HFF-Myc (cell line): Measurements from ENCODE around the gene SLN.

ENCODE experiments used
- DNase-seq: peaks from one replicate; pipeline ENCODE4 v3.0.0-alpha.2; 2011; ENCODE audit warnings: low read depth; ENCODE audit errors: extremely low read depth
- H3K4me3 ChIP-seq: replicated peaks from 2 replicates; pipeline ENCODE4 v1.5.1; 2011; ENCODE audit warnings: low read depth, mild to moderate bottlenecking, control low read depth, low read length
- TF ChIP-seq, protein P1 (sequence below): IDR thresholded peaks from 2 replicates; pipeline ENCODE4 v1.5.1; 2012; ENCODE audit warnings: mild to moderate bottlenecking, low read depth, low read length, control low read depth; ENCODE audit errors: missing control alignments

The SLN gene

DNA sequence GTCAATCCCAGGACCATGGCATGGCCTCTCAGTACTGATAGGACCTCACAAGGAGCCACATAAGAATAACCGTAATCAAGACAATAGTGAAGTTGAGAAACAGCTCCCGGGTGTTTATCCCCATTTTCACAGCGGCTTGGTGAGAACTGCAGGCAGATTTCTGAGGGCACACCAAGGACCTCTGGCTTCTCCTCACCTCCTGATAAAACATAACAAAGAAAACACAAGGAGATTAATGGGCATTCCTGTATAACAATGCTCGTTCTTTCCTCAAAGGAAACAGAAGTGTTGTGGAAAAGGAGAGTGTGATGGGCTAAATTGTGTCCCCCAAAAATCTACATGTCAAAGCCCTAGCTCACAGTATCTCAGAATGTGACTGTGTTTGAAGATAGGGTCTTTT, 4.0 kb downstream of the SLN start:
- TF ChIP-seq, protein P1, sequence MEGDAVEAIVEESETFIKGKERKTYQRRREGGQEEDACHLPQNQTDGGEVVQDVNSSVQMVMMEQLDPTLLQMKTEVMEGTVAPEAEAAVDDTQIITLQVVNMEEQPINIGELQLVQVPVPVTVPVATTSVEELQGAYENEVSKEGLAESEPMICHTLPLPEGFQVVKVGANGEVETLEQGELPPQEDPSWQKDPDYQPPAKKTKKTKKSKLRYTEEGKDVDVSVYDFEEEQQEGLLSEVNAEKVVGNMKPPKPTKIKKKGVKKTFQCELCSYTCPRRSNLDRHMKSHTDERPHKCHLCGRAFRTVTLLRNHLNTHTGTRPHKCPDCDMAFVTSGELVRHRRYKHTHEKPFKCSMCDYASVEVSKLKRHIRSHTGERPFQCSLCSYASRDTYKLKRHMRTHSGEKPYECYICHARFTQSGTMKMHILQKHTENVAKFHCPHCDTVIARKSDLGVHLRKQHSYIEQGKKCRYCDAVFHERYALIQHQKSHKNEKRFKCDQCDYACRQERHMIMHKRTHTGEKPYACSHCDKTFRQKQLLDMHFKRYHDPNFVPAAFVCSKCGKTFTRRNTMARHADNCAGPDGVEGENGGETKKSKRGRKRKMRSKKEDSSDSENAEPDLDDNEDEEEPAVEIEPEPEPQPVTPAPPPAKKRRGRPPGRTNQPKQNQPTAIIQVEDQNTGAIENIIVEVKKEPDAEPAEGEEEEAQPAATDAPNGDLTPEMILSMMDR = no peak
- H3K4me3 ChIP-seq = no peak overlapping the region
- DNase-seq = no peak

DNA sequence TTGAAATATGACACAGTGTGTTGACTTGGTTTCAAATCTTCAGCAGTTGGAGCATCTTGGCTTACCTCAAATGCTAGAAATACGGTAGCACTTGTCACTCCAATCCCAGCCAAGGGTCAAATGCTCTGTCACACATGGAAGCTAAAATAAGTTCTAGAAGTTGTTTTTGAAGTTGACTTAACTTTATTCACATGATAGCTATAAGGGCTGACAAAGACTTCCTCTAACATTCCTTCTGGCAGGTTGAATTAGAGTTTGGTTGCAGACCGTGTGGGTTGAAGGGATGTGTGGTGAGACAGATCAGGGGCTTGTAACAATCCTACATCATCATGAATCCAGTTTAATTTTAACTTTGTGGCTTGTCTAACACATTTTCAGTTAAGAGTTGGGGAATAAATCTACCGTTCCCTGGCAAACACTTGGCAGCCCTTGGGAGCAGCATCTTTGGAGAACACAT, 4.6 kb downstream of the SLN start:
- H3K4me3 ChIP-seq = no peak overlapping the region
- TF ChIP-seq, protein P1 = no peak
- no peak for DNase-seq

DNA sequence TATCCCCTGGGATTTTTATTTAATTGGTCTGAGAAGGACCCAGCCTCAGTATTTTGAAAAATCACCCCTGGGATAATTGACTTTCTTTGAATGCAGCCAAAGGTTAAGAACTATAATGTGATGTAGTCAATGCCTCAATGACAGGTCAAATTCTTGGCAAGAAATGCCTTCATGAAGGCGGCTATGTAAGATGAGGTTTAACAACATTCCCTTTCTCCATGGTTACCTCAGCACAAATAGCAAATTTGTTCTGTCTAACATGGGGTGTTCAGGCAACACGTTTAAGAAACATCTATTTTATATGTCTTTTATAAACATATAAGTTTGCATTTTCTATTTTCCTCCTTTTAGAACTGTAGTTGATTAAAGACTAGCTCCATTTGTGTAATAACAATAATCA, 5.3 kb downstream of the SLN start:
- no peak overlapping the region for H3K4me3 ChIP-seq
- no peak for DNase-seq
- TF ChIP-seq, protein P1 = no peak

DNA sequence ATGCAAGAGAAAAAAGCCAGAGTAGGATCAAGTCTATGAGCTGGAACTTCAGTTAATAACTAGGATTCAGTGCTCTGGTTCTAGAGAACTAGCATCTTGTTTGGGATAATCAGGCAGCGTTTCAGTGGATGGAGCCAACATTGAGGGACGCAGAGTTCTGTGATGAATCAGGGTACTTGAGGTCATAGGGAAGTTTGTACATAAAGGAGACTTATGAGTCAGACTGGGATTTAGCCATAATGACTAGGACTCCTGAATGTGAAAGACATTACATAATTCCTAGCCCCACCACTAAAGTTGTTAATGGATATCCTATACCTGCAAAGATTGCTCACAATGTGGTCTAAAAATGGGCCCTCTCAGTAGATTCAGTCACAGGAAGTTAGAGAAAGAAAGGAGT, 6.8 kb downstream of the SLN start:
- TF ChIP-seq, protein P1 = no peak
- peak; percentile 46 for DNase-seq
- no peak overlapping the region for H3K4me3 ChIP-seq

DNA sequence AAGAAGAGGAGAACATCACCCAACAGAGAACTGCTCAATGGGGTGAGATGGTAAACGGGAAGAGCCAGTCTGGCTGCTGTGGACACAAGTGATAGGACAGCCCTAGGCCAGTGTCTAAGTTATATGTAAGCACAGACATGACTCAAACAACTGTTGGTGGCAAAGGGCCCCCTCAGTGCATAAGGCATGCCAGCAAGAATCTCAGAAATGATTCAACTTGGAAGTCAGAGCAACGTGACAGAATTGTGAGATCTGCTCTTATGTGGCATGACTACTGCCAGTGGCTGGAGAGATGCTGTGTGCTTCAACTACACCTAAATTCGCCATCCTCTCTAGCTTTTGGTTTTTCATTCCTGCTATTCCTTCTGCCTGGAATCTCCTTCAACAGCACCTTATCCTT, 7.4 kb downstream of the SLN start:
- H3K4me3 ChIP-seq = no peak overlapping the region
- TF ChIP-seq, protein P1 = no peak
- DNase-seq = no peak

DNA sequence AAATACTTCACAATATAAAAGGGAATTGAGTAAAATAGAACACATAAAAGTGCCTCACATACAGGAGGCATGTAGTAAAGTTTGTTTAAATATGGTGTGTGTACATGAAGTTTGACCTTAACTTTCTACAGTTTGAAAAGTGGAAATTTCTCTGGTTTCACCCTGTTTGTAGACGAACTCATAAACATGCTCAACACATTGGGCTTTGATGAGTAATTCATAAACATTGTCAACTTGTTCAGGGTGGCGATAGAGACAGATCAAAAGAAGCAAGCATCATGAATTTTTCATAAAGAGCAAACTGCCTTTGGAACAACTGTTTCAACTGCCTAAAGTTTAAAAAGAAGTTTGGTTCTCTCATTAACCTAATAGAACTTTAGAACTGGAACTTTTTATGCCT, 9.1 kb downstream of the SLN start:
- no peak for DNase-seq
- H3K4me3 ChIP-seq = no peak overlapping the region
- TF ChIP-seq, protein P1 = no peak

DNA sequence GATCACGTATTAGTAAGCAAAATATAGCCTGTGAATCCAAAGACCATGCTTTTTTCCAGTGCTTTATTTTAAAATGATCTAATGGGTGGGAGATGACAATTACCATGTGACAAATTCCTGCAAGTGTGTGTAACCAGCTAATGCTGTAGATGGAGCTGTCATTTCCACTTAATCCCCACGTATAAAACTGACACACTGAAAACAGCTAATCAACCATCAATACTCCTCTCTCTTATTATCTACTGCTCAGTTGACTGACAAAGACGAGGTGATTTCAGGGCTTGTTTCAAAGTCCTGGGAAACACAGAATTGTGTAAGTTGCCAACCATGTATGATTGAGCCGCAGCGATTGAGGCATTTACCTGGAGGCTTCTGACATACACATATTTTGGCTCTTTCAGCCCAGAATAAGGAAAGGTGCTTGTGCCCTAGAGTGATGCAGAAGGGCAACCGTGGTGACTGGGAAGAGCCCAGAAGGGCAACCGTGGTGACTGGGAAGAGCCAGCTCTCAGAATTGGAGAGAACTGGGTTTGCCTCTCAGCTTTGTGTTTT, 9.7 kb downstream of the SLN start:
- TF ChIP-seq, protein P1 = no peak
- H3K4me3 ChIP-seq = no peak overlapping the region
- DNase-seq = no peak
